ENCODE results near the gene SUGCT.

SUGCT gene

DNA sequence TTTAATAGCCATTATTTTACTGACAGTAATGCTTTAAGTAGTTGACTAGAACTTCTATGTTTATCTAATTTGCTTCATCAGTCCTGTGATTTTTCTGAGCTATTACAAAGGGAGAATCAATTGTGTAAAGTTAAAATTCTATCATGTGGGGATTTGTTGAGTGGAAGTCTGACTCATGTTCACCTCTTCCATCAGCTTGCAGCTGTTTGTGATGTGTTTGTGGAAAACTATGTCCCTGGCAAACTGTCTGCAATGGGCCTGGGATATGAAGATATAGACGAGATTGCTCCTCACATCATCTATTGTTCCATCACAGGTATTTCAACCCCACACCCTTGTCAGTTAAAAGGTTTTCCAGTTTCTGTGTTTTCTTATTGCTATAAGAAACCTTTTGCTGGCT is 59.9 kb downstream of the SUGCT start:
- H3K18ac ChIP-seq (ENCODE audit: low read length): no peak overlapping the region
- no peaks in the 10 kb centered on the region for H3K9me3 ChIP-seq (ENCODE audit: insufficient read depth, low read depth, low read length)
- H3K79me2 ChIP-seq (ENCODE audit: control insufficient read depth, insufficient read depth, low read length, poor library complexity): no peaks in the 10 kb centered on the region
- H4K91ac ChIP-seq (ENCODE audit: low read depth, low read length): no peak overlapping the region
- no peaks in the 10 kb centered on the region for H3K27me3 ChIP-seq (ENCODE audit: insufficient read depth, low read length)
- H3K27ac ChIP-seq (ENCODE audit: low read depth, low read length): no peak overlapping the region
- no peak overlapping the region for H2AFZ ChIP-seq (ENCODE audit: insufficient read depth, low read length, poor library complexity)
- no peaks in the 10 kb centered on the region for H3K79me1 ChIP-seq (ENCODE audit: low read length)
- no peaks in the 10 kb centered on the region for H3K4me1 ChIP-seq (ENCODE audit: control insufficient read depth in 1 of 2, insufficient read depth in 2 of 2, low read length in 2 of 2)
- no peak overlapping the region for H3K14ac ChIP-seq (ENCODE audit: low read length)
- H4K8ac ChIP-seq (ENCODE audit: low read depth, low read length): no peak overlapping the region
- no peak overlapping the region for H3K9ac ChIP-seq (ENCODE audit: low read length)
- H2BK5ac ChIP-seq (ENCODE audit: low read depth, low read length, poor library complexity): no peak overlapping the region
- DNase-seq: no peak
- no peaks in the 10 kb centered on the region for H3K36me3 ChIP-seq (ENCODE audit: control insufficient read depth in 1 of 2, insufficient read depth in 2 of 2, low read length in 2 of 2)
- no peak overlapping the region for H4K12ac ChIP-seq (ENCODE audit: low read depth, low read length)
- no peak overlapping the region for H2AK5ac ChIP-seq (ENCODE audit: low read length)
- WGBS (ENCODE audit: extremely low coverage, insufficient coverage, insufficient read length): no CpG with 5 or more reads among the region's 1 CpG
- no peak overlapping the region for H3K4me3 ChIP-seq (ENCODE audit: low read depth, low read length)
- H2BK12ac ChIP-seq (ENCODE audit: low read length): no peak overlapping the region
- no peak overlapping the region for H3K4me2 ChIP-seq (ENCODE audit: low read length)
- H2BK120ac ChIP-seq (ENCODE audit: insufficient read depth, low read length, poor library complexity): no peak overlapping the region
- H3K23ac ChIP-seq (ENCODE audit: low read length): no peak overlapping the region
- H3K4ac ChIP-seq (ENCODE audit: low read depth, low read length): no peak overlapping the region

GRCh38 chr7:40197527-40197926 is 62.7 kb downstream of the SUGCT start:
- Histone ChIP-seq H3K4ac (ENCODE audit: low read depth, low read length) (no peak overlapping the region), H4K91ac (ENCODE audit: low read depth, low read length) (no peak overlapping the region), H4K8ac (ENCODE audit: low read depth, low read length) (no peak overlapping the region), H3K79me2 (ENCODE audit: control insufficient read depth, insufficient read depth, low read length, poor library complexity) (no peaks in the 10 kb centered on the region), H2BK5ac (ENCODE audit: low read depth, low read length, poor library complexity) (no peak overlapping the region), H2AK5ac (ENCODE audit: low read length) (no peak overlapping the region), H3K9me3 (ENCODE audit: insufficient read depth, low read depth, low read length) (no peaks in the 10 kb centered on the region), H3K79me1 (ENCODE audit: low read length) (no peaks in the 10 kb centered on the region), H3K4me2 (ENCODE audit: low read length) (no peak overlapping the region), H3K4me3 (ENCODE audit: low read depth, low read length) (no peak overlapping the region), H3K18ac (ENCODE audit: low read length) (no peak overlapping the region), H2AFZ (ENCODE audit: insufficient read depth, low read length, poor library complexity) (no peak overlapping the region), H4K12ac (ENCODE audit: low read depth, low read length) (no peak overlapping the region), H3K14ac (ENCODE audit: low read length) (no peak overlapping the region), H2BK120ac (ENCODE audit: insufficient read depth, low read length, poor library complexity) (no peak overlapping the region), H3K27me3 (ENCODE audit: insufficient read depth, low read length) (no peaks in the 10 kb centered on the region), H3K23ac (ENCODE audit: low read length) (peak overlapping the region; percentile 1), H3K9ac (ENCODE audit: low read length) (no peak overlapping the region), H3K4me1 (ENCODE audit: control insufficient read depth in 1 of 2, insufficient read depth in 2 of 2, low read length in 2 of 2) (no peaks in the 10 kb centered on the region), H3K27ac (ENCODE audit: low read depth, low read length) (no peak overlapping the region), H2BK12ac (ENCODE audit: low read length) (no peak overlapping the region), H3K36me3 (ENCODE audit: control insufficient read depth in 1 of 2, insufficient read depth in 2 of 2, low read length in 2 of 2) (no peaks in the 10 kb centered on the region)
- WGBS (ENCODE audit: extremely low coverage, insufficient coverage, insufficient read length): no CpG with 5 or more reads among the region's 2 CpGs
- no peak for DNase-seq

- Histone ChIP-seq H3K23ac (ENCODE audit: low read length) (no peak overlapping the region), H2AFZ (ENCODE audit: insufficient read depth, low read length, poor library complexity) (no peak overlapping the region), H3K27ac (ENCODE audit: low read depth, low read length) (no peak overlapping the region), H2AK5ac (ENCODE audit: low read length) (no peak overlapping the region), H3K4ac (ENCODE audit: low read depth, low read length) (no peak overlapping the region), H4K91ac (ENCODE audit: low read depth, low read length) (no peak overlapping the region), H3K27me3 (ENCODE audit: insufficient read depth, low read length) (no peaks in the 10 kb centered on the region), H2BK120ac (ENCODE audit: insufficient read depth, low read length, poor library complexity) (no peak overlapping the region), H3K9me3 (ENCODE audit: insufficient read depth, low read depth, low read length) (no peaks in the 10 kb centered on the region), H2BK5ac (ENCODE audit: low read depth, low read length, poor library complexity) (no peak overlapping the region), H3K4me2 (ENCODE audit: low read length) (no peak overlapping the region), H3K36me3 (ENCODE audit: control insufficient read depth in 1 of 2, insufficient read depth in 2 of 2, low read length in 2 of 2) (no peaks in the 10 kb centered on the region), H3K79me1 (ENCODE audit: low read length) (no peaks in the 10 kb centered on the region), H3K79me2 (ENCODE audit: control insufficient read depth, insufficient read depth, low read length, poor library complexity) (no peaks in the 10 kb centered on the region), H4K8ac (ENCODE audit: low read depth, low read length) (no peak overlapping the region), H3K4me1 (ENCODE audit: control insufficient read depth in 1 of 2, insufficient read depth in 2 of 2, low read length in 2 of 2) (no peaks in the 10 kb centered on the region), H3K18ac (ENCODE audit: low read length) (no peak overlapping the region), H2BK12ac (ENCODE audit: low read length) (no peak overlapping the region), H4K12ac (ENCODE audit: low read depth, low read length) (no peak overlapping the region), H3K14ac (ENCODE audit: low read length) (no peak overlapping the region), H3K4me3 (ENCODE audit: low read depth, low read length) (no peak overlapping the region), H3K9ac (ENCODE audit: low read length) (no peak overlapping the region)
- no CpG with 5 or more reads among the region's 2 CpGs for WGBS (ENCODE audit: extremely low coverage, insufficient coverage, insufficient read length)
- DNase-seq: peak in 1 of 2 donors; percentile 49
Observed at GRCh38 chr7:40199076-40199802, 64.4 kb downstream of the SUGCT start.

- no CpG with 5 or more reads among the region's 3 CpGs for WGBS (ENCODE audit: extremely low coverage, insufficient coverage, insufficient read length)
- no peaks in the 10 kb centered on the region for H3K9me3 ChIP-seq (ENCODE audit: insufficient read depth, low read depth, low read length)
Observed at GRCh38 chr7:40200791-40201190, 66.0 kb downstream of the SUGCT start.

More at GRCh38 chr7:40200791-40201190, 66.0 kb downstream of the SUGCT start:
- H3K79me1 ChIP-seq (ENCODE audit: low read length): no peaks in the 10 kb centered on the region
- no peak overlapping the region for H4K8ac ChIP-seq (ENCODE audit: low read depth, low read length)
- no peak overlapping the region for H3K9ac ChIP-seq (ENCODE audit: low read length)
- H2AK5ac ChIP-seq (ENCODE audit: low read length): no peak overlapping the region
- H3K18ac ChIP-seq (ENCODE audit: low read length): no peak overlapping the region
- no peaks in the 10 kb centered on the region for H3K27me3 ChIP-seq (ENCODE audit: insufficient read depth, low read length)
- no peak overlapping the region for H3K4ac ChIP-seq (ENCODE audit: low read depth, low read length)
- peaks cover 0 to 1% of the 10 kb centered on the region in 2 experiments for H3K36me3 ChIP-seq (ENCODE audit: control insufficient read depth in 1 of 2, insufficient read depth in 2 of 2, low read length in 2 of 2)
- no peak overlapping the region for H2AFZ ChIP-seq (ENCODE audit: insufficient read depth, low read length, poor library complexity)
- H3K4me2 ChIP-seq (ENCODE audit: low read length): no peak overlapping the region
- no peak overlapping the region for H3K27ac ChIP-seq (ENCODE audit: low read depth, low read length)
- H3K4me3 ChIP-seq (ENCODE audit: low read depth, low read length): no peak overlapping the region
- no peak overlapping the region for H3K14ac ChIP-seq (ENCODE audit: low read length)
- H2BK120ac ChIP-seq (ENCODE audit: insufficient read depth, low read length, poor library complexity): no peak overlapping the region
- peak; percentile 48 to 85 for DNase-seq
- H3K23ac ChIP-seq (ENCODE audit: low read length): no peak overlapping the region
- H4K91ac ChIP-seq (ENCODE audit: low read depth, low read length): no peak overlapping the region
- H4K12ac ChIP-seq (ENCODE audit: low read depth, low read length): no peak overlapping the region
- no peak overlapping the region for H2BK12ac ChIP-seq (ENCODE audit: low read length)
- H2BK5ac ChIP-seq (ENCODE audit: low read depth, low read length, poor library complexity): no peak overlapping the region
- H3K4me1 ChIP-seq (ENCODE audit: control insufficient read depth in 1 of 2, insufficient read depth in 2 of 2, low read length in 2 of 2): no peaks in the 10 kb centered on the region
- no peaks in the 10 kb centered on the region for H3K79me2 ChIP-seq (ENCODE audit: control insufficient read depth, insufficient read depth, low read length, poor library complexity)

Data from trophoblast cell (in vitro differentiated cells and primary cell).